Stimulated activated naive CD8-positive, alpha-beta T cell treated with anti-CD3 and anti-CD28 coated beads, Interleukin-15, Interleukin-2, amounts not matched to agents 100 ng/mL and 50 ng/mL, for 24 hours (primary cell): ENCODE results near the gene FAM241B.

Source experiments
- H3K27ac Mint-ChIP-seq: one replicate; pipeline ENCODE4 v1.8.0; 2021; ENCODE audit warnings: mild to moderate bottlenecking, mixed read lengths
- H3K27me3 Mint-ChIP-seq: one replicate; pipeline ENCODE4 v1.8.0; 2021; ENCODE audit warnings: mixed read lengths
- H3K36me3 Mint-ChIP-seq: one replicate; pipeline ENCODE4 v1.8.0; 2021; ENCODE audit warnings: low read depth, mixed read lengths
- H3K4me1 Mint-ChIP-seq: one replicate; pipeline ENCODE4 v1.8.0; 2021; ENCODE audit warnings: low read depth, mixed read lengths
- H3K4me3 Mint-ChIP-seq: one replicate; pipeline ENCODE4 v1.8.0; 2021; ENCODE audit warnings: mild to moderate bottlenecking, mixed read lengths
- H3K9me3 Mint-ChIP-seq: one replicate; pipeline ENCODE4 v1.8.0; 2021; ENCODE audit warnings: mixed read lengths

The FAM241B gene

DNA sequence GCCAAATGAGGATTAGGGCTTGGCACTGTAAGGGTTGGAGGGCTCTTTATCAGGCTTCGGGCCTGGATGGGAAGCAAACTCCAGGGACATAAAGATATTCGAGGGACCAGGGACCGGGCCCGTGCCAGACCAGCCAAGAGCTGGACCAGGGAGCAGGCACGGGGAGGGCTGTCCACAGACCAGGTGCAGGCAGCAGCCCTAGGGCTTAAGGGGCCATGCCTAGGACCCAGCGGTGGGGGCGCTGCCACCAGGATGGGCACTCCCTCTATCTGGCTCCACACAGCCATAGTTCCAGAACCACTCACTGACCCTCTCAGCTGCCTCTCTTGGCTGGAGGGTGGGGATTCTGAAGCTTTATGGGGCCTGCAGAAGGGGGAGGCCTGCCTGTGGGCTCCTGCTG, 32.9 kb downstream of the FAM241B start:
- Mint-ChIP-seq H3K27ac (no peak overlapping the region), H3K4me3 (no peak overlapping the region), H3K36me3 (no peaks in the 10 kb centered on the region)

DNA sequence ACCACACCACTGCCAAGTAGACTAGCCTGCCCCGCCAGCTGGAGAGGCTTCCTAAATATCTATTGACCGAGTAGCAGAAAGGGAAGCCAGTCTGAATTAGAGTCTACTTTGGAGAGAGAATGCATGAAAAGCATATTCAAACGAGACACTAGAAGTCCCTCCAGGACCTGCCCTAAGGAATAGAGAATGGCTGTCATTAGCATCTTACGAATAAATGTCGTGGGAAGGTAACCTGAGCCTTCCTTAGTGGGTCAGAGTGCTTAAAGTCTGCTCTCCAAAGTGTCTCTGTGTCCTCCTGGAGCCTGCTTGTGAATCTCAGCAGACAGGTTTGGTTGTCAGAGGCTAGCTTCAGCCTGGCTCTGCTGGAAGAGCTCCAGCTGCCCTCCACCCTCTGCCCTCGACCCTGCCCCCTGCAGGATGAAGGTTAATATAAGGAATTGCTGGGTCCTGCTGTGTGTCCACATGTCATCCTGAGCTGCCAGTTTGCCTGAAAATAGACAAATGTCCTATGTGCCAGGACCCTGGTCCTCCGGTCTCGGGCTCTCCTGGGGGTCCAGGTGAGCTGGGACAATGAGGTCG, 33.4 kb downstream of the FAM241B start:
- H3K9me3 Mint-ChIP-seq: no peaks in the 10 kb centered on the region
- H3K36me3 Mint-ChIP-seq: no peaks in the 10 kb centered on the region
- peaks cover 12% of the 10 kb centered on the region for H3K27me3 Mint-ChIP-seq
- no peaks in the 10 kb centered on the region for H3K4me1 Mint-ChIP-seq
- no peak overlapping the region for H3K27ac Mint-ChIP-seq
- H3K4me3 Mint-ChIP-seq: no peak overlapping the region

More for the DNA sequence above, 32.9 kb downstream of the FAM241B start:
- Mint-ChIP-seq H3K4me1 (no peaks in the 10 kb centered on the region), H3K9me3 (no peaks in the 10 kb centered on the region), H3K27me3 (peaks cover 13% of the 10 kb centered on the region)

DNA sequence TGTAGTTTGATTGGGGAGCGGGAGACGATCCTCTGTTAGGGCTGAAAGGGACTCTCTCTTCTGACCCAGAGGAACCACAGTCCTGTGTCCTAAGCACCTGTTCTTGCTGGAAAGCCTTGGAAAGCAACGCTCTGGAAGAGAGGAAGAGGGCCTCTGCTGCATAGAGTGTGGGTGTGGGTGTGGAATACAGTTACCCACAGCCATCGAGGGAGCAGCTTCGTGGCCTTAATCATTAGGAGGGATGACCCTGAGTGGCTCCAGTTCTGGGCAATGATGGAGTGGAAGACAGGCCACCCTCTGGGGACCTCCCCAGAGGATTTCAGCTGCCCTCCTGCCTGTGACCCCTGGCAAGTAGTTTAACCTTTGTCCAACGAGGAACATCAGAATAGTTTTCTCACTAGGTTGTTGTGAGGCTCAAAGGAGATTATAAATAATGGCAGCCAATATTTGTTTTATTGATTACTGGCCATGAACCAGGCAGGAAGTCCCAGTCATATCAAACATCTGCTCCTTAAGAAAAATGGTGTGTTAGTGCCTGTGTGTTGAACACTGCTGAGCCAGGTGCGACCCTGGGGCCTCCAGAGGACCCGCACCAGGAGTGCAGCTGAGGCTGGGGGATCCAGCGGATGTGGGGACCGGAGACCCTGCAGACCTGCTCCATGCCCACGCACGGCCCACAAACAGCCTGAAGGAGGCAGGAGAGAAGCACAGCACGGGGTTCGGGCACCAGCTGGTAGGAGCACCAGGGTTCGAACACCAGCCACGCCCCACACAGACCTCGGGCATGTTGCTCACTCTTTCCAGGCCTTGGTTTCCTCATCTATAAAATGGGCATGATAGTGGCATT, 35.6 kb downstream of the FAM241B start:
- peaks cover 28% of the 10 kb centered on the region for H3K27me3 Mint-ChIP-seq
- H3K9me3 Mint-ChIP-seq: no peaks in the 10 kb centered on the region
- no peaks in the 10 kb centered on the region for H3K36me3 Mint-ChIP-seq
- no peak overlapping the region for H3K27ac Mint-ChIP-seq
- H3K4me1 Mint-ChIP-seq: no peaks in the 10 kb centered on the region
- H3K4me3 Mint-ChIP-seq: no peak overlapping the region

DNA sequence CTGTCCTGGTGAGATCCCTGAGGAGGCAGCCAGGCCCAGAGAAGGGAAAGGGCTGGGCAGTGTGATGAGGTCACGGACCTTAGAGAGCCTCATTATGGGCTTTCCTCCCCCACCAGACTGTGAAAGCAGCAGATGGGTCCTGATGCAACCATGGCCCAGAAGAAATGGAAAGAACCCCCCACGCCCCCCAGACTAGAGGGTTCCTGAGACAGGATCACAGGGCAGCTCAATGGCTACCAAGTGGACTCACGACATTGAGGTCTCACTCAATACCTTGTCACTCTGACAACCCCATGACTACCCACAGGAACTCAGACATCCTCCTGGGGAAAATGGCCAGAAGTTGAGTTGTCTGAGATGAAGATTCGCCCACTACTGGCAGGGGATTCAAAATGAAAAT, 36.7 kb downstream of the FAM241B start:
- Mint-ChIP-seq H3K36me3 (no peaks in the 10 kb centered on the region), H3K9me3 (no peaks in the 10 kb centered on the region), H3K4me3 (no peak overlapping the region), H3K27ac (no peak overlapping the region), H3K27me3 (peaks cover 32% of the 10 kb centered on the region), H3K4me1 (no peaks in the 10 kb centered on the region)

DNA sequence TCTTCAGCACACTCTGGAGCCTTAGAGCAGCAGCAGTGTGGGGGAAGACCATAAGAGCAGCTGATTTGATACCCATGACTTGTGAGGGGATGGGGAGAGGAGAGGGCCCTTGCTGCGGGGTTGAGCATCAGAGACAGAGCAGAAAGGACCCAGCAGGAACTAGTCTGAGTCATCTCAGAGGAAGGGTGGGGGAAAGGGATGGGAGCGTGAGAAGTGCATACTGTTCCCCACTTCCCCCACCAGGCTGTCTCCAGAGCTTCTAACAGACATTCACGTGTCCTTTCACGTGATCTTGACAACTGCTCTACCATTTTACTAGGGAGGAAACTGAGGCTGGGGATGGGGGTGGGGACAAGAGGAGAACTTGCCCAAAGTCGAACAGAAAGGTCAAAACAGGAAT, 38.7 kb downstream of the FAM241B start:
- Mint-ChIP-seq H3K4me3 (no peak overlapping the region), H3K36me3 (no peaks in the 10 kb centered on the region), H3K27ac (no peak overlapping the region), H3K4me1 (no peaks in the 10 kb centered on the region), H3K27me3 (peaks cover 39% of the 10 kb centered on the region), H3K9me3 (no peaks in the 10 kb centered on the region)

DNA sequence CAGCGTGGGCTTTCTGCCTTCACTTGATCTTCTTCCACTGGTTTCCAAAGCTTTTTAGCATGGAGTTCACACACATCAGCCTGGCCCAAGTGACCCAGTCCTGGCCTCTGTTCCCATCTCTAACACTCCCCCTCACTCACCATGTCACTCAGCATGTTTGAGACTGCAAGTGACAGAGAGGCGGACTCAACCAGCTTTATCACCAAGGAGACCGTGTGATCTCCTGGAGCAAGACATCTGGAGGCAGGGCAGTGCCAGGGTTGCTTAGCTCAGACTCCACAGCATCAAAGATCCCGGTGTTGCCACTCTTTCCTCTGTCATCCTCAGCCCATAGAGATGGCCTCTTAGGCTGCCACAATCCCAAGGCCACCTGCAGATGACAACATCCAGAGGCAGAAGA, 39.4 kb downstream of the FAM241B start:
- H3K27me3 Mint-ChIP-seq: peaks cover 39% of the 10 kb centered on the region
- no peaks in the 10 kb centered on the region for H3K4me1 Mint-ChIP-seq
- no peaks in the 10 kb centered on the region for H3K36me3 Mint-ChIP-seq
- H3K27ac Mint-ChIP-seq: no peak overlapping the region
- H3K9me3 Mint-ChIP-seq: no peaks in the 10 kb centered on the region
- H3K4me3 Mint-ChIP-seq: no peak overlapping the region

DNA sequence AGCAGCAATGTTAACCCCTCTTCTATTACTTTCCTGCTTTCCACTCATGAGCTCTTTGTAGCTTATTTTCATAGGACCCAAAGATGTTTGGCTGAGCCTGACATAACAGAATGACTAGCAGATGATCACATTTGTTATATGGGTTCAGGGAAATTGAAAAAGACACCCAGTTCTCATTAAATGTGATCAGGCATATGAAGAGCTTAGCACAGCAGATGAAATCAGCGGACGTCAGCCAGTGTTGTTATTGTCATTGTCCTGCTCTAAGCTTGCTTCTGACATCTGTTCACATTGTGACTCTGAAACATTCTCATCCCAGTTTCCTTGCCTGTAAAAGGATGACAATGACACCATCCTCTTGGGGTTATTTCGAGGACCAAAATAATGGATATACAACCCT, 43.5 kb downstream of the FAM241B start:
- H3K27ac Mint-ChIP-seq: no peak overlapping the region
- H3K36me3 Mint-ChIP-seq: no peaks in the 10 kb centered on the region
- no peak overlapping the region for H3K4me3 Mint-ChIP-seq
- H3K9me3 Mint-ChIP-seq: no peaks in the 10 kb centered on the region
- no peaks in the 10 kb centered on the region for H3K4me1 Mint-ChIP-seq
- H3K27me3 Mint-ChIP-seq: peaks cover 39% of the 10 kb centered on the region

DNA sequence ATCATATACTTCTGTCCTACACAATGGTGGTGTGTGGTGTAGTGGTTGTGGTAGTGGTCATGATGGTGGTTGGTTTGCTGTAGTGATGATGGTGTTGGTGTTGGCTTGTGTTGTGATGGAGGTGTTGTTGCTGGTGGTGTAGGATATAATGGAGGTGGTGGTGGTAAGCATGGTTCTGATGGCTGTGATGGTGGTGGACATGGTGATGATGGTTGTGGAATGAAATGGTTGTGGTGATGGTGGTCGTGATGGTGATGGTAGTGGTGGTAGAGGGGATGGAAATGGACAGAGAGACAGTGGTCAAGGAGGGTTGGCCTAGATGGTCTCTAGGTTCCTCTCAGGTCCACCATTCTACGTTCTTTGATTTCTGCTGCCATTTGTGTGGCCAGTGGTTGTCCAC, 44.7 kb downstream of the FAM241B start:
- H3K9me3 Mint-ChIP-seq: no peaks in the 10 kb centered on the region
- no peak overlapping the region for H3K27ac Mint-ChIP-seq
- peaks cover 32% of the 10 kb centered on the region for H3K27me3 Mint-ChIP-seq
- no peak overlapping the region for H3K4me3 Mint-ChIP-seq
- H3K4me1 Mint-ChIP-seq: no peaks in the 10 kb centered on the region
- no peaks in the 10 kb centered on the region for H3K36me3 Mint-ChIP-seq

DNA sequence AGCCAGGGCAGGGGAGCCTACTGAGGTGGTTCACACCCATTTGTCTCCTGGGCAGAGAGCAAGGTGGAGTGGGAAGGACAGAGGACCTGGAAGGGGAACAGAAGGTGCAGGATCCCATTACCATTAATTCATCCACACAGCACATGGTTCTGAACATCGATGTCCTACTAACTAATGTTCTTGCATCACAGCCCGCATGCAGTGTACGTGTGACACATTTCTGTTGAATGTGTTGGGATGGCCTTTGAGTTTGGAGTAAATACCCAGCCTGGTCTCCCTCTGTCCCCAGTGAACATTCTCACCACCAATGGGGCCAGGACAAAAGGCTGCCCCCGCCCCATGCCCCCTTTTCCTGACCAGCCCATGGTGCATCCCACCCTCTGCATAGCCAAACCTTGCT, 46.3 kb downstream of the FAM241B start:
- Mint-ChIP-seq H3K4me1 (no peaks in the 10 kb centered on the region), H3K27me3 (peaks cover 33% of the 10 kb centered on the region), H3K9me3 (no peaks in the 10 kb centered on the region), H3K27ac (no peak overlapping the region), H3K4me3 (no peak overlapping the region), H3K36me3 (no peaks in the 10 kb centered on the region)

DNA sequence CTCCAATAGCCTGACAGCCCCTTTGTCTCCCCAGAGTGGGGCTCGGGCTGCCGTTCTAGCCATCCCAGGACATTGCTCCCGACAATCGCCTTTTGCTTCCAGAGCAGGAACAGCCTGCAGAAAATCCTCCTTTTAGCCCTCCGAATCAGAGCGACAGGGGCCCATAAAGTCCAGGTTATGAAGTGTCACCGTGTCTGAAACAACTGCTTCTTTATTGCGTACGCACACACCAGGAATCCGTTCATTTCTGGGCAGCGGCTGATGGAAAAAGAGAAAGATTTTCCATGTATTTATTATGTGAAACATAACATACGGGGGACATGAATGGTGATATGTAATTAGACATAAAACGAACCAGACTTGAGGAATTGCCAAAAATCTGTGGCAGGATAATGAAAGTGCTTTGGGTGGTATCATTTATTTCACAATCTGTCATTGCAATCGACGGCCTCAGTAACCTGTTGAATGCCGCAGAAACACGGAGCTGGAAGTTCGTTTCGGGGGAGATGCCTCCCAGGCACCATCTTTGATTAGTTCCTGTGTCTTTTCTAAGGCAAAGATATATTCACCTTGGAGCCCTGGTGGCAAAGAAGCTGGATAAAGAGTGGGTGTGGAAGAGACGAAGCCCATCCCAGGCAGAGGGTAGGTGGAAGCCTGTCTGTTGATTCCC, 48.1 kb downstream of the FAM241B start:
- Mint-ChIP-seq H3K27me3 (peaks cover 26% of the 10 kb centered on the region), H3K9me3 (no peaks in the 10 kb centered on the region), H3K4me1 (no peaks in the 10 kb centered on the region), H3K4me3 (no peak overlapping the region), H3K27ac (no peak overlapping the region), H3K36me3 (no peaks in the 10 kb centered on the region)

DNA sequence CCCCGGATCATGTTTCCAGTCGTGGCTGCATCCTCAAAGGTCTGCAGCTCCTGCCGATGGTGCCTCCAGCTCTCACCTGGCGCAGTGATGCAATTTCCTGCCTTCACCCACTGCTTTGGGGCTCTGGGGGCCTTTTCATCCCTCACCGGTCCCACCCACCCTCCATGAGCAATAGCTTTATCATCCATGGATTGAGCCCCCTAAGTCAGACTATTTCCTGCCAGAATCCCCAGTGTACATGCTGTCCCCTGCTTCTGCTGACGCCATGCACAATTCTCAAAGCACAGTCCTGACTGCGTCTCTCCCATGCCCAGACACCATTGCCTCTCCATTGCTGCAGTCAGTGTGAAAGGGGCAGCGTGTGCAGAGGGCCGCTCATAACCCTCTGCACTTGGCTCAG, 49.7 kb downstream of the FAM241B start:
- Mint-ChIP-seq H3K27me3 (peaks cover 26% of the 10 kb centered on the region), H3K4me3 (no peak overlapping the region), H3K27ac (no peak overlapping the region), H3K36me3 (no peaks in the 10 kb centered on the region), H3K9me3 (no peaks in the 10 kb centered on the region), H3K4me1 (no peaks in the 10 kb centered on the region)

DNA sequence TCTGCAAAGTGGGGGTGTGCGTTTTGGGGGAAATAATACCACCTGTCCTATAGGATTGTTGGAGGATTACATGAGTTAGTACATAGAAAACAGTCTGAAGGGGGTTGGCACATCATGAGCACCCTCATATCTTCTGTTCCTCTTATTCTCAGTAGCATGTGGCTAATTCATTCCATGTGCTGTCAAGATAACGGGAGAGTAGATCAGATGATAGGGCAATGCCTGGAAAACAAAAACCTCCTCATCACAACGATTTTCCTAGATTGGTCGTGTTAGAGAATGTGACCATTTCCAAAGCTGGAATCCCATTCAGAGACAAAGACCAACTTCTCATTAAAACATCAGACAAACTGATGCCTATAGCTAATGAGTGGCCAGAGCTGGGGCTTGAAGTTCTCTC, 50.6 kb downstream of the FAM241B start:
- no peaks in the 10 kb centered on the region for H3K36me3 Mint-ChIP-seq
- H3K9me3 Mint-ChIP-seq: no peaks in the 10 kb centered on the region
- no peak overlapping the region for H3K27ac Mint-ChIP-seq
- peaks cover 27% of the 10 kb centered on the region for H3K27me3 Mint-ChIP-seq
- H3K4me3 Mint-ChIP-seq: no peak overlapping the region
- no peaks in the 10 kb centered on the region for H3K4me1 Mint-ChIP-seq

DNA sequence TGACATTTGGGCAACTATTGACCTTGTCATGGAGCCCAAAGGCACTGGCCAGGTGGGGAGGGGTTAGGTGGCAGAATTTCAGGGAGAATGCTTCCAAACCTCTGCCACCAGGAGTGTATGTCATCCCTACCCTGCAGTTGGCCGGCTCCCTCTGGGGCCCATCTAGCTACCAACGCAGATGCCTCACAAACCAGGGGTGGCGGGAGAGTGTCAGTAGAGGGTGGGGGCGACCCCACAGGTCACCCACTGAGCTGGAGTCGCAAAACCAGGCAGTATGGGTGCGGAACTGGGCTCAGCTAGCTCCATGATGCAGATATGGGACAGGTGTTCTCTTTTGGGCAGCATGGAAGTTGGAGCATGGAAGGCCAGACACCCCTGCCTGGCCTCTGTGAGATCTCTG, 51.4 kb downstream of the FAM241B start:
- peaks cover 30% of the 10 kb centered on the region for H3K27me3 Mint-ChIP-seq
- H3K27ac Mint-ChIP-seq: no peak overlapping the region
- H3K9me3 Mint-ChIP-seq: no peaks in the 10 kb centered on the region
- H3K4me1 Mint-ChIP-seq: no peaks in the 10 kb centered on the region
- no peak overlapping the region for H3K4me3 Mint-ChIP-seq
- no peaks in the 10 kb centered on the region for H3K36me3 Mint-ChIP-seq

DNA sequence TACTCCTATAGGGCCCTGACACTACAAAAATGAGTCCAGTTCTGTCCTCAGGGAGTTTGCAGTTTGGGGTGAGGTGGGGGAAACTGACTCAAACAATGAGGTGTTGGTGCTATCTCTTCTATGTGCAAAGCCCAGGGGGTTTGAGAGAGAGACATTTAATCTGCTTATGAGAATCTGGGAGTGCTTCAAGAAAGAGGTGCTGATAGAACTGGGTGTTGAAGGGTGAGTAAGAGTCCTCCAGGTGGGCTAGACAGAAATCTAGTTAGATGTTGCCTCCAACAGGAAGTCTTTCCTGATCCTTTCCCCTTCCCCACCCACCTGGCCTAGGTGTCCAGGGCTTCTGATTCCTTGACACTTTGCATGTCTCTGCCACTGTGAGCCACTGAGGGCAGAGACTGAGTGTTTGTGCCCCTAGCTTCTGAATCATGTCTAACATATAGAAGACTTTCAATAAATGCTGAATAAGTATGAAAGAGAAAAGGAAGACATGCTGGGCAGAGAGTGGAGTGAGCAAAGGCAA, 53.0 kb downstream of the FAM241B start:
- Mint-ChIP-seq H3K4me1 (no peaks in the 10 kb centered on the region), H3K4me3 (no peak overlapping the region), H3K27ac (no peak overlapping the region), H3K9me3 (no peaks in the 10 kb centered on the region), H3K27me3 (peaks cover 18% of the 10 kb centered on the region), H3K36me3 (no peaks in the 10 kb centered on the region)
